SK-N-SH (cell line): ENCODE results near the gene TAOK1. TPM values are rescaled to one million over a fixed set of nuclear protein-coding genes. Genes with fewer than 3 reads are reported as not detected.

Experiments
- CTCF ChIA-PET: fragments of 300-600, 350-600 bp; formaldehyde crosslinking; extraction: SDS; loops from one replicate; lab custom pipeline; 2021; lab: Yijun Ruan, JAX
- POLR2A ChIA-PET: fragments of 350-600 bp; sonication (Branson Sonifier 250); formaldehyde crosslinking; extraction: SDS; loops from one replicate; lab custom pipeline; 2020; ENCODE audit warnings: antibody characterized with exemption, inconsistent platforms; lab: Yijun Ruan, JAX
- DNase-seq: peaks from one replicate; pipeline ENCODE4 v3.0.0; 2012
- H2AFZ ChIP-seq: fragments of 200-600 bp; sonication (generic); 2 replicates; pipeline ENCODE4 v1.8.1; 2016; ENCODE audit warnings: antibody characterized with exemption, mild to moderate bottlenecking, low read depth
- H3F3A ChIP-seq: fragments of 200-600 bp; sonication (generic); replicated peaks from 2 replicates; pipeline ENCODE3; 2016; ENCODE audit warnings: antibody characterized with exemption, mild to moderate bottlenecking; ENCODE audit not compliant: insufficient read depth
- H3K27ac ChIP-seq, 2 experiments: fragments of 200-500 bp in 1 of 2; fragments of 200-600 bp in 1 of 2; sonication (Bioruptor generic) in 1 of 2; sonication (generic), shearing (Covaris generic) in 1 of 2; 2 replicates each; pipeline versions ENCODE4 v1.5.1 to v1.6.1; 2014 to 2016; ENCODE audit warnings: low read depth in 2 of 2, inconsistent platforms in 1 of 2, low read length in 1 of 2, mild to moderate bottlenecking in 1 of 2, mixed read lengths in 1 of 2
- H3K27me3 ChIP-seq: fragments of 200-600 bp; sonication (generic), shearing (Covaris generic); 2 replicates; pipeline ENCODE4 v1.6.1; 2016; ENCODE audit warnings: mixed run types; ENCODE audit not compliant: insufficient read depth
- H3K36me3 ChIP-seq, 2 experiments: fragments of 200-500 bp in 1 of 2; fragments of 200-600 bp in 1 of 2; sonication (Bioruptor generic) in 1 of 2; sonication (generic) in 1 of 2; replicated peaks in 1 of 2; 2 replicates each; pipeline versions ENCODE3 to v1.5.1; 2014 to 2016; ENCODE audit warnings: low read length in 1 of 2, mild to moderate bottlenecking in 1 of 2; ENCODE audit not compliant: insufficient read depth in 2 of 2, control insufficient read depth in 1 of 2
- H3K4me1 ChIP-seq, 2 experiments: fragments of 200-500 bp in 1 of 2; fragments of 200-600 bp in 1 of 2; sonication (Bioruptor generic) in 1 of 2; sonication (generic), shearing (Covaris generic) in 1 of 2; 2 replicates each; pipeline versions ENCODE4 v1.5.1 to v1.6.1; 2014 to 2016; ENCODE audit warnings: low read depth in 1 of 2, low read length in 1 of 2, mixed run types in 1 of 2; ENCODE audit not compliant: insufficient read depth in 2 of 2, control insufficient read depth in 1 of 2
- H3K4me2 ChIP-seq: fragments of 200-600 bp; sonication (generic), shearing (Covaris generic); 2 replicates; pipeline ENCODE4 v1.6.1; 2017; ENCODE audit warnings: mixed run types
- H3K4me3 ChIP-seq, 2 experiments: fragments of 200-500 bp in 1 of 2; fragments of 200-600 bp in 1 of 2; sonication (Bioruptor generic) in 1 of 2; sonication (generic), shearing (Covaris generic) in 1 of 2; 2 replicates each; pipeline versions ENCODE4 v1.5.1 to v1.8.1; 2014 to 2016; ENCODE audit warnings: low read depth in 2 of 2, inconsistent platforms in 1 of 2, low read length in 1 of 2, mild to moderate bottlenecking in 1 of 2, mixed read lengths in 1 of 2, moderate library complexity in 1 of 2
- H3K79me2 ChIP-seq: fragments of 200-600 bp; sonication (generic); 2 replicates; pipeline ENCODE4 v1.8.1; 2017; ENCODE audit warnings: mild to moderate bottlenecking; ENCODE audit not compliant: insufficient read depth
- H3K9ac ChIP-seq: fragments of 200-600 bp; sonication (generic); 2 replicates; pipeline ENCODE4 v1.6.1; 2017; ENCODE audit warnings: mixed run types
- H3K9me2 ChIP-seq: fragments of 200-600 bp; sonication (generic); 2 replicates; pipeline ENCODE4 v1.6.1; 2017; ENCODE audit warnings: mixed run types
- H3K9me3 ChIP-seq: fragments of 200-600 bp; sonication (generic); 2 replicates; pipeline ENCODE4 v1.6.1; 2017; ENCODE audit warnings: mixed run types, mild to moderate bottlenecking, moderate library complexity
- H4K20me1 ChIP-seq: fragments of 200-600 bp; sonication (generic); 2 replicates; pipeline ENCODE4 v1.6.1; 2017; ENCODE audit warnings: mild to moderate bottlenecking, mixed run types; ENCODE audit not compliant: insufficient read depth
- CHD2 ChIP-seq: fragments of 150-350 bp; IDR thresholded peaks from 2 replicates; pipeline ENCODE4 v1.6.1; 2018; ENCODE audit warnings: low read length; ENCODE audit not compliant: partially characterized antibody
- EP300 ChIP-seq, 2 experiments: IDR thresholded peaks; 2 replicates each; pipeline versions ENCODE4 v1.4.0 to v1.6.1; 2012; ENCODE audit warnings: borderline replicate concordance in 1 of 2, low read depth in 1 of 2, low read length in 1 of 2
- FOXM1 ChIP-seq: IDR thresholded peaks from 2 replicates; pipeline ENCODE4 v1.4.0; 2012; ENCODE audit warnings: low read depth, mild to moderate bottlenecking
- GATA2 ChIP-seq: sonication (generic); formaldehyde crosslinking; IDR thresholded peaks from 2 replicates; pipeline ENCODE4 v1.5.0; 2020; ENCODE audit warnings: mild to moderate bottlenecking, missing genetic modification reagents
- IRF3 ChIP-seq: fragments of 150-350 bp; IDR thresholded peaks from 2 replicates; pipeline ENCODE4 v1.6.1; 2016; ENCODE audit warnings: mild to moderate bottlenecking, low read depth, low read length
- MEF2A ChIP-seq: IDR thresholded peaks from 2 replicates; pipeline ENCODE4 v1.4.0; 2012; ENCODE audit warnings: low read depth, borderline replicate concordance
- POLR2AphosphoS5 ChIP-seq: IDR thresholded peaks from 2 replicates; pipeline ENCODE4 v1.6.1; 2012; ENCODE audit warnings: low read depth, low read length
- RAD21 ChIP-seq: IDR thresholded peaks from 2 replicates; pipeline ENCODE4 v1.6.1; 2012; ENCODE audit warnings: mild to moderate bottlenecking, low read length
- REST ChIP-seq: IDR thresholded peaks from 2 replicates; pipeline ENCODE4 v1.6.1; 2012; ENCODE audit warnings: mild to moderate bottlenecking, low read depth, low read length, moderate library complexity
- RFX5 ChIP-seq: IDR thresholded peaks from 2 replicates; pipeline ENCODE4 v1.6.1; 2012; ENCODE audit warnings: mild to moderate bottlenecking, improper control_type of control experiment, low read length
- RXRA ChIP-seq: IDR thresholded peaks from 2 replicates; pipeline ENCODE4 v1.4.0; 2012; ENCODE audit warnings: low read depth, mild to moderate bottlenecking, borderline replicate concordance
- SMC3 ChIP-seq: IDR thresholded peaks from 2 replicates; pipeline ENCODE4 v1.6.1; 2012; ENCODE audit warnings: low read depth, low read length, improper control_type of control experiment
- USF2 ChIP-seq: fragments of 150-350 bp; IDR thresholded peaks from 2 replicates; pipeline ENCODE4 v1.6.1; 2017; ENCODE audit warnings: antibody characterized with exemption, low read length, low read depth, borderline replicate concordance
- ZBTB33 ChIP-seq: IDR thresholded peaks from 2 replicates; pipeline ENCODE4 v1.4.0; 2012; ENCODE audit warnings: low read depth, borderline replicate concordance
- WGBS: methylation state at CpG from one replicate; pipeline ENCODE4 v1.1.6; 2017; ENCODE audit warnings: low lambda C conversion rate; 5-methylcytosine and 5-hydroxymethylcytosine counted together
- polyA plus RNA-seq, 3 experiments: library from polyadenylated mRNA; depleted of rRNA; stranded (reverse); fragments of >200 nt; gene quantifications; 2 replicates each; pipeline ENCODE4 v1.2.3, GENCODE V29; 2012

The TAOK1 gene
- polyA plus RNA-seq, 1 of the 3 experiments (the other 2 are of a cell fraction), result 5.9 TPM

- H3K9ac ChIP-seq, result no peak overlapping the region
- no peak overlapping the region for H3K4me3 ChIP-seq
- no peaks in the 10 kb centered on the region for H3K4me1 ChIP-seq
- POLR2A ChIA-PET, result interaction anchor here (0.7 kb wide), 1 partner anchor 157 kb away, joined by 5 read pairs; no protein-coding TSS in a partner anchor
- no peak overlapping the region for H3K4me2 ChIP-seq
- H3K27me3 ChIP-seq, result no peaks in the 10 kb centered on the region
- no peak overlapping the region for H2AFZ ChIP-seq
- no peaks in the 10 kb centered on the region for H4K20me1 ChIP-seq
- CTCF ChIA-PET, result interaction anchor here (1.6 kb wide), 1 partner anchor 18 kb away, joined by 4 read pairs; no protein-coding TSS in a partner anchor
- H3K27ac ChIP-seq, result no peak overlapping the region
- peaks cover 4% of the 10 kb centered on the region for H3F3A ChIP-seq
- no peak for DNase-seq
- H3K36me3 ChIP-seq, result no peaks in the 10 kb centered on the region
- H3K9me2 ChIP-seq, result no peaks in the 10 kb centered on the region
- WGBS, result 67% methylated on average over 2 of the region's 2 CpGs
- no peaks in the 10 kb centered on the region for H3K79me2 ChIP-seq
- TF ChIP-seq MEF2A, result no peak
- no peak for TF ChIP-seq SMC3
- no peak for TF ChIP-seq EP300 (IDR thresholded peaks at IDR 0.05; ENCODE audit: borderline replicate concordance in 1 of 2, low read depth in 1 of 2, low read length in 1 of 2)
- TF ChIP-seq ZBTB33, result no peak
- no peak for TF ChIP-seq REST
- no peak for TF ChIP-seq RXRA
- no peak for TF ChIP-seq GATA2 (CRISPR knock-in tag)
- TF ChIP-seq RFX5, result no peak
- no peak for TF ChIP-seq CHD2
- TF ChIP-seq IRF3, result no peak
- TF ChIP-seq POLR2AphosphoS5, result no peak
- no peak for TF ChIP-seq FOXM1
- no peak for TF ChIP-seq USF2
- no peak for TF ChIP-seq RAD21
- H3K9me3 ChIP-seq, result no peaks in the 10 kb centered on the region
Measured at GRCh38 chr17:29352146-29352545, 38.0 kb upstream of the TAOK1 start.
